Type B pancreatic cell (in vitro differentiated cells): Measurements from ENCODE around the gene GPR37. TPM values are rescaled to one million over a fixed set of nuclear protein-coding genes. Genes with fewer than 3 reads are reported as not detected.

Experiments used
- DNase-seq: peaks from one replicate; pipeline ENCODE4 v3.0.0; 2021; ENCODE audit warnings: mixed read lengths; ENCODE audit not compliant: unreplicated experiment; ENCODE audit errors: extremely low spot score
- H3K27ac Mint-ChIP-seq: 2 replicates; pipeline ENCODE4 v1.8.0; 2021; ENCODE audit warnings: mild to moderate bottlenecking, mixed read lengths
- H3K27me3 Mint-ChIP-seq: 2 replicates; pipeline ENCODE4 v1.8.0; 2021; ENCODE audit warnings: mixed read lengths
- H3K36me3 Mint-ChIP-seq: 2 replicates; pipeline ENCODE4 v1.8.0; 2021; ENCODE audit warnings: mixed read lengths
- H3K4me1 Mint-ChIP-seq: one replicate; pipeline ENCODE4 v1.8.0; 2021; ENCODE audit warnings: mixed read lengths; ENCODE audit not compliant: unreplicated experiment
- H3K4me3 Mint-ChIP-seq: 2 replicates; pipeline ENCODE4 v1.8.0; 2021; ENCODE audit warnings: mild to moderate bottlenecking, mixed read lengths
- H3K9me3 Mint-ChIP-seq: 2 replicates; pipeline ENCODE4 v1.8.0; 2021; ENCODE audit warnings: mixed read lengths
- CTCF ChIP-seq: fragments of 200-600 bp; sonication (generic); conservative IDR thresholded peaks from 2 replicates; pipeline ENCODE4 v1.5.0; 2021; ENCODE audit warnings: antibody characterized with exemption, mild to moderate bottlenecking
- total RNA-seq: library from RNA; stranded (reverse); gene quantifications from 2 replicates; pipeline ENCODE4 v1.2.1, GENCODE V29; 2021; ENCODE audit warnings: low replicate concordance

Gene GPR37
- total RNA-seq, 1 donor from 2014 or later: 7.9 TPM

DNA sequence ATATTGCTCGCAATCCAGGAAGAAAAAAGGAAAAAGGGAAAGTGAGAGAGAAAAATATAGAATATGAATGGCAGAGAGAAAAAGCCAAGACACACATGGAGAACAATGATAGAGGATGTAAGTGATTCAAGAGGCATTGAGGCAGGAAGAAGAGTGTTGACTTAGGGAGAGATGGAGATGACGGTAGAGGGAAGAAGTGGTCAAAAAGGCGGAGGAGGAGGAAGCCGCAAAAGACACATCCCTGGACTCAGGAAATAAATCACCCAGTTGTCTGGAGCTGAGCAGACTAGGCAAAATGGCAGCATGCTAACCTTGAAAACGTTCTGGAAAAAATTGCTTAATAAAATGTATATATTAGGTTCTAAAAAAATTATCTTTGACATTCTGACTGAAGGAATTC is 17.7 kb upstream of the GPR37 start:
- Mint-ChIP-seq H3K9me3 (no peaks in the 10 kb centered on the region), H3K4me3 (no peak overlapping the region), H3K27ac (no peak overlapping the region), H3K36me3 (no peaks in the 10 kb centered on the region), H3K27me3 (no peaks in the 10 kb centered on the region), H3K4me1 (no peaks in the 10 kb centered on the region)
- DNase-seq: no peak
- no peak for TF ChIP-seq CTCF

GRCh38 chr7:124781907-124782734 is 16.5 kb upstream of the GPR37 start:
- Mint-ChIP-seq H3K4me1 (no peaks in the 10 kb centered on the region), H3K9me3 (no peaks in the 10 kb centered on the region), H3K4me3 (no peak overlapping the region), H3K27ac (peak overlapping the region; percentile 11), H3K36me3 (no peaks in the 10 kb centered on the region), H3K27me3 (no peaks in the 10 kb centered on the region)
- DNase-seq: no peak
- no peak for TF ChIP-seq CTCF

DNA sequence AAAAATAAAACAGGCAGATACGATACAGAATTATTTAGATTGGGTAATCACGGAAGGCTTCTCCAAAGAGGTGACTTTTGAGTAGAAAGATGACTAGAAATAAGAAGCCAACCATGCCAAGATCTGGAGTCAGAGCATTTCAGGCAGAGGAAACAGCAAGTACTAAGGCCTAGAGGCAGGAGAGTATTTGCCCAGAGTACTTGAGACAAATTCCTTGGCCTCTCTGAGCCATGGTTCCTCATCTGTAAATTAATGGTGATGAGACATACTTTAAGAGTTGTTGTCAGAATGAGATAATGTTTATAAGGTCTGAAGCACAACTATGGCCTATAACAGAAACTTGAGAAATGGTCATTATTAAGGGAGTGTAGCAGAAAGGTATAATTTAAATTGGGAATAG is 15.8 kb upstream of the GPR37 start:
- H3K27ac Mint-ChIP-seq: peak overlapping the region; percentile 11
- H3K9me3 Mint-ChIP-seq: no peaks in the 10 kb centered on the region
- TF ChIP-seq CTCF: no peak
- no peak overlapping the region for H3K4me3 Mint-ChIP-seq
- no peaks in the 10 kb centered on the region for H3K36me3 Mint-ChIP-seq
- H3K4me1 Mint-ChIP-seq: no peaks in the 10 kb centered on the region
- H3K27me3 Mint-ChIP-seq: no peaks in the 10 kb centered on the region
- no peak for DNase-seq

GRCh38 chr7:124780608-124781007 is 15.0 kb upstream of the GPR37 start:
- no peaks in the 10 kb centered on the region for H3K9me3 Mint-ChIP-seq
- no peak for TF ChIP-seq CTCF
- no peak overlapping the region for H3K4me3 Mint-ChIP-seq
- H3K27ac Mint-ChIP-seq: no peak overlapping the region
- H3K4me1 Mint-ChIP-seq: no peaks in the 10 kb centered on the region
- no peak for DNase-seq
- H3K36me3 Mint-ChIP-seq: no peaks in the 10 kb centered on the region
- no peaks in the 10 kb centered on the region for H3K27me3 Mint-ChIP-seq

GRCh38 chr7:124780056-124780455 is 14.5 kb upstream of the GPR37 start:
- Mint-ChIP-seq H3K4me1 (no peaks in the 10 kb centered on the region), H3K9me3 (no peaks in the 10 kb centered on the region), H3K36me3 (no peaks in the 10 kb centered on the region), H3K4me3 (no peak overlapping the region), H3K27ac (no peak overlapping the region), H3K27me3 (no peaks in the 10 kb centered on the region)
- no peak for TF ChIP-seq CTCF
- DNase-seq: no peak
